ENCODE measurements around the gene HIBCH.
"Not testable (repeated sequence)": the region's sequence is repeated elsewhere in the genome, so short reads cannot be mapped to it uniquely, and the experiment has no call there.

HIBCH gene

GRCh38 chr2:190362894-190363293 lies 43.3 kb upstream of the HIBCH start:
- Histone ChIP-seq H2AFZ (no peak overlapping the region), H3K4me2 (ENCODE audit: low read length) (no peak overlapping the region), H3K27ac (no peak overlapping the region), H3K9me3 (ENCODE audit: control insufficient read depth, low read length) (no peaks in the 10 kb centered on the region), H3K36me3 (ENCODE audit: control insufficient read depth, insufficient read depth, low read length) (no peaks in the 10 kb centered on the region), H3K4me1 (peaks cover 9% of the 10 kb centered on the region), H3K4me3 (ENCODE audit: low read depth, low read length) (no peak overlapping the region), H3K9ac (no peak overlapping the region), H3K79me2 (peaks cover 15% of the 10 kb centered on the region), H3K27me3 (ENCODE audit: control insufficient read depth, insufficient read depth, low read length) (no peaks in the 10 kb centered on the region)
- TF ChIP-seq CTCF (IDR thresholded peaks at IDR 0.05), result no peak

- Histone ChIP-seq H3K9ac (no peak overlapping the region), H3K9me3 (ENCODE audit: control insufficient read depth, low read length) (no peaks in the 10 kb centered on the region), H3K4me2 (ENCODE audit: low read length) (no peak overlapping the region), H3K27ac (no peak overlapping the region), H2AFZ (no peak overlapping the region), H3K27me3 (ENCODE audit: control insufficient read depth, insufficient read depth, low read length) (no peaks in the 10 kb centered on the region), H3K79me2 (peaks cover 19% of the 10 kb centered on the region), H3K36me3 (ENCODE audit: control insufficient read depth, insufficient read depth, low read length) (no peaks in the 10 kb centered on the region), H3K4me3 (ENCODE audit: low read depth, low read length) (no peak overlapping the region), H3K4me1 (peaks cover 12% of the 10 kb centered on the region)
- TF ChIP-seq CTCF (IDR thresholded peaks at IDR 0.05), result no peak
Measured at GRCh38 chr2:190361572-190361971, 41.9 kb upstream of the HIBCH start.

- H3K4me3 ChIP-seq (ENCODE audit: low read depth, low read length), result no peak overlapping the region
- no peaks in the 10 kb centered on the region for H3K9me3 ChIP-seq (ENCODE audit: control insufficient read depth, low read length)
- H3K36me3 ChIP-seq (ENCODE audit: control insufficient read depth, insufficient read depth, low read length), result no peaks in the 10 kb centered on the region
- H3K79me2 ChIP-seq, result peaks cover 19% of the 10 kb centered on the region
- peaks cover 18% of the 10 kb centered on the region for H3K4me1 ChIP-seq
- H3K27me3 ChIP-seq (ENCODE audit: control insufficient read depth, insufficient read depth, low read length), result no peaks in the 10 kb centered on the region
- TF ChIP-seq CTCF (IDR thresholded peaks at IDR 0.05), result no peak
- no peak overlapping the region for H3K4me2 ChIP-seq (ENCODE audit: low read length)
- no peak overlapping the region for H3K27ac ChIP-seq
- H3K9ac ChIP-seq, result no peak overlapping the region
- H2AFZ ChIP-seq, result no peak overlapping the region
Measured at GRCh38 chr2:190360965-190361364, 41.3 kb upstream of the HIBCH start.

GRCh38 chr2:190360561-190360960 lies 40.9 kb upstream of the HIBCH start:
- Histone ChIP-seq H3K27me3 (ENCODE audit: control insufficient read depth, insufficient read depth, low read length) (no peaks in the 10 kb centered on the region), H3K4me3 (ENCODE audit: low read depth, low read length) (peak overlapping the region; percentile 48), H3K36me3 (ENCODE audit: control insufficient read depth, insufficient read depth, low read length) (no peaks in the 10 kb centered on the region), H3K4me2 (ENCODE audit: low read length) (no peak overlapping the region), H3K79me2 (peaks cover 19% of the 10 kb centered on the region), H3K9me3 (ENCODE audit: control insufficient read depth, low read length) (no peaks in the 10 kb centered on the region), H3K9ac (no peak overlapping the region), H2AFZ (no peak overlapping the region), H3K27ac (peak overlapping the region; percentile 87), H3K4me1 (peaks cover 19% of the 10 kb centered on the region)
- TF ChIP-seq CTCF (IDR thresholded peaks at IDR 0.05), result no peak

- peaks cover 17% of the 10 kb centered on the region for H3K79me2 ChIP-seq
- H3K4me1 ChIP-seq, result peaks cover 34% of the 10 kb centered on the region
- not testable (repeated sequence) for H3K36me3 ChIP-seq (ENCODE audit: control insufficient read depth, insufficient read depth, low read length); H3K27me3 ChIP-seq (ENCODE audit: control insufficient read depth, insufficient read depth, low read length); H3K4me2 ChIP-seq (ENCODE audit: low read length); H3K9ac ChIP-seq; H3K9me3 ChIP-seq (ENCODE audit: control insufficient read depth, low read length); H2AFZ ChIP-seq; H3K4me3 ChIP-seq (ENCODE audit: low read depth, low read length)
- peak overlapping the region; percentile 87 for H3K27ac ChIP-seq
Measured at GRCh38 chr2:190358655-190359448, 39.2 kb upstream of the HIBCH start.

Measured in parathyroid adenoma (tissue), 2 donors.